HCT116 (cell line): ENCODE results near the gene TLCD3B.

Experiments
- EZH2 ChIP-seq: fragments of 200-600 bp; sonication (generic); IDR thresholded peaks from 2 replicates; pipeline ENCODE4 v1.6.1; 2017; ENCODE audit warnings: antibody characterized with exemption, mixed run types
- POLR2A ChIP-seq: IDR thresholded peaks from 2 replicates; pipeline ENCODE4 v1.7.0; 2011; ENCODE audit warnings: borderline replicate concordance; ENCODE audit not compliant: insufficient read depth, insufficient read length; ENCODE audit errors: extremely low read depth
- SP1 ChIP-seq: IDR thresholded peaks from 2 replicates; pipeline ENCODE4 v1.6.1; 2012; ENCODE audit warnings: low read depth
- TF ChIP-seq, protein P1 (sequence below), 3 experiments: fragments of 200-600 bp in 1 of 3; sonication (generic) in 1 of 3; IDR thresholded peaks in 2 of 3; conservative IDR thresholded peaks in 1 of 3; 2 replicates each; pipeline ENCODE4 v1.5.1; 2012 to 2017; ENCODE audit warnings: low read depth in 2 of 3, low read length in 2 of 3, antibody characterized with exemption in 1 of 3, borderline replicate concordance in 1 of 3, control low read depth in 1 of 3, mild to moderate bottlenecking in 1 of 3, mixed read lengths in 1 of 3, mixed run types in 1 of 3, moderate library complexity in 1 of 3; ENCODE audit not compliant: insufficient read depth in 1 of 3

- TF ChIP-seq EZH2 (no peak), POLR2A (no peak), SP1 (no peak)
- TF ChIP-seq, protein P1, sequence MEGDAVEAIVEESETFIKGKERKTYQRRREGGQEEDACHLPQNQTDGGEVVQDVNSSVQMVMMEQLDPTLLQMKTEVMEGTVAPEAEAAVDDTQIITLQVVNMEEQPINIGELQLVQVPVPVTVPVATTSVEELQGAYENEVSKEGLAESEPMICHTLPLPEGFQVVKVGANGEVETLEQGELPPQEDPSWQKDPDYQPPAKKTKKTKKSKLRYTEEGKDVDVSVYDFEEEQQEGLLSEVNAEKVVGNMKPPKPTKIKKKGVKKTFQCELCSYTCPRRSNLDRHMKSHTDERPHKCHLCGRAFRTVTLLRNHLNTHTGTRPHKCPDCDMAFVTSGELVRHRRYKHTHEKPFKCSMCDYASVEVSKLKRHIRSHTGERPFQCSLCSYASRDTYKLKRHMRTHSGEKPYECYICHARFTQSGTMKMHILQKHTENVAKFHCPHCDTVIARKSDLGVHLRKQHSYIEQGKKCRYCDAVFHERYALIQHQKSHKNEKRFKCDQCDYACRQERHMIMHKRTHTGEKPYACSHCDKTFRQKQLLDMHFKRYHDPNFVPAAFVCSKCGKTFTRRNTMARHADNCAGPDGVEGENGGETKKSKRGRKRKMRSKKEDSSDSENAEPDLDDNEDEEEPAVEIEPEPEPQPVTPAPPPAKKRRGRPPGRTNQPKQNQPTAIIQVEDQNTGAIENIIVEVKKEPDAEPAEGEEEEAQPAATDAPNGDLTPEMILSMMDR (IDR thresholded peaks at IDR 0.05 in 2 of 3, conservative IDR thresholded peaks at IDR 0.05 in 1 of 3; ENCODE audit: borderline replicate concordance in 1 of 3, insufficient read depth in 1 of 3, low read depth in 2 of 3, low read length in 2 of 3): no peak
Measured at GRCh38 chr16:29988346-29989075, 42.6 kb downstream of the TLCD3B start.
